HUDEP-2 (cell line): Measurements from ENCODE around the gene LEKR1.
"Not testable (repeated sequence)": the region's sequence is repeated elsewhere in the genome, so short reads cannot be mapped to it uniquely, and the experiment has no call there.

Experiments
- DNase-seq, 76 experiments: peaks; one replicate each; lab custom pipeline; 2025; ENCODE audit not compliant: unreplicated experiment in 76 of 76; lab: John Stamatoyannopoulos, UW

The LEKR1 gene

DNA sequence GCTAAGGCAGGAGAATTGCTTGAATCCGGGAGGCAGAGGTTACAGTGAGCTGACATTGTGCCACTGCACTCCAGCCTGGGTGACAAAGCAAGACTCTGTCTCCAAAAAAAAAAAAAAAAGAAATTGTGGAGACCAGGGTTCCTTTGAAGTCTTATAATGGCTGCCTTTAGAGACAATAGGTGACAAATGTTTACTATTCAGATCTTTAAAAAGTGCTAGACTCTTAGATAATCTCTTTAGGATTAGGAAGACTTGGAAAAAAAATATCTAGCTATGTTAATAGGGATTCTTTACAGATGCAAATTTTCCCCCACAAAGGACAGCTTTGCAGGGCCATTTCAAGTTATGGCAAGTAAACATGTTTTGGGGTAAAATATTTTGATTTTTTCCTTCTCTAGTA lies 71.7 kb downstream of the LEKR1 start:
- not testable (repeated sequence) for DNase-seq

DNA sequence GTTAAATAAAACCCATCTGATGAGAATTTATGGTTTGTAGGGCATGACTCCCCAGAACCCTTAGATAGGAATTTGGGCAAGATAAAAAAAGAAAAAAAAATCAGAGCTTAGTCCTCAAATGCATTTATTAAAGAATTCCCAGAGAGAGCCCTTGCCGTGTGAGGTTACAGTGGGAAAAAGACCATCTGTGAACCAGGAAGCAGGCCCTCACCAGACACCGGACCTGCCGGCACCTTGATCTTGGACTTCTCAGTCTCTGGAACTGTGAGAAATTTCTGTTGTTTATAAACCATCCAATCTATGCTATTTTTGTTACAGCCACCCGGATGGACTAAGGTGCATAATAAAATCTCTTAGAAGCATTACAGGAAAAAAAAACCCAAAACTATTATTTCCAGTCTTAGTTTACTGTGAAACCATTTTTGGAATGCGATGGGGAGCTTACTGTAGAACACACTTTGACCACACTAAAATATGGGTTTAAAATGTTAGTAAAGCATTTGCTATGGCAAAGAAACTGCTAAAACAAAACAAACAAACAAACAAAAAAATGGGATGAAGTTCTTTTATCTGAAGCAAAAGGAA lies 72.2 kb downstream of the LEKR1 start:
- no peak for DNase-seq

DNA sequence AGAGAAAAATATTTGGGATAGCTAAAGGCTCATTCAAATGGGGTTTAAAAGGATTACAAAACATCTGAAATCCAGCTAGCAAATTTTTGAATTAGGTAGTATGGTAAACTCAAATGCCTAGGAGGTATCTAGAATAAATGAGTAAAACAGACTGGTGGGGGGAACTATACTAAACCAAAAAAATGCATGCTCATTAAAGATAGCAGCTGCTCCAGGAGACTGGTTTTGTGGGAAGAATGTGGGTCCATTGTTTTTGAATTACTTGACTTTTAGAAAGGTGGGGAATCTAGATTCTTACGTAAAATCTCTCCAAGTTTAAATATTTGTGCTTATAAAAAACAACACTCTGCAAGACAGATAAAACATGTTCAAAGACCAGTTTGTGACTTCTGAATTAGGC lies 73.8 kb downstream of the LEKR1 start:
- DNase-seq, result no peak

DNA sequence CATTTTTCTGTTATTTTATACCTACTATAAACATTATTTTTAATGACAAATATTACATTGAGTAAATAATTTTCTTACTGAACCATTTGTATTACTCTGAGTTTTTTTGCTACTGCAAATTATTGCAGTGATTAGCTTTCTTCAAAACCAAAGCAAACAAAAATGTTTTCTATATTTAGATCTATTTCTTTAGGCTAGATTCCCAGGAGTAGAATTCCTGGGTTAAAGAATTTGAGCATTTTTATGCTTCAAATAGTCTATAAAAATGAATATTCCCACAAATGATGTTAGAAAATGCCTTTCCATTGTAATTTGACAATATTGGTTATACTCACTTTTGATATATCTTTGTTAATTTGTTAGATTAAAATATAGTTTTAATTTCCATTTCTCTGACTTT lies 76.8 kb downstream of the LEKR1 start:
- no peak for DNase-seq

DNA sequence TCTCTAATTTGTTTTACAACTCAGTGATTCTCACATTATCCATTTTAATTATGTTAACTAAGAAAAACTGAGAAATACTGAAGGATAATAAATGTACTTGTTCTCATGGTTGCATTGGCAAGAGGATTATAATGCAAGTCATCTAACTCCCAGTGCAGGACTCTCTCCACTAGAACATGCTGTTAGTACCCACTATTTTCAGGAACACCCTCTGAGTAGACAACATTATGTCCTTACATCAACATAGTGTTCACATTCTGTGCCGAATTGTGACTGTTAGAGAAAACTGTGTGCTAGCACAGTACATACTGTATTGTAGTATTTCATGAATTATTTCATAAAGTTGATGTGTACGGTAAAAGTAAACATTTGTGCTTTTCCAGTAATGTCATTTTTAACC lies 80.1 kb downstream of the LEKR1 start:
- DNase-seq, result no peak

DNA sequence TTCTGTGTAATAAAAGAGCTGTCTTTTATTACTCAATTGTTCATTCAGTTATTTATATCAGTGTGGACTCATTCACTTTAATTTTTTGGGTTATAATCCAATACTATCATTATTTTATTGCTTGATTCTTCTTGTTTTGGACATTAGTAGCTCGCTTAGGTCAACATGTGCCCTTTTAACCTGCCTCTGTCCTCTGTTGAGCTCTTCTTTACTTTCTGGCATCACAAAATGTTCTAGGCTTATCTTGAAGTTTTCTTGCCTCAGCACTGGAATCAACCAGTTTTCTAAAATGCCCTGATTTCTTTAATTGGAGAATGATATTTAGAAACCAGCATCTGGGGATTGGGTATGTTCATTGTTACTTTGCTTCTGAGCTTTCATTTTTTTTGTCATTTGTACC lies 82.2 kb downstream of the LEKR1 start:
- no peak for DNase-seq

DNA sequence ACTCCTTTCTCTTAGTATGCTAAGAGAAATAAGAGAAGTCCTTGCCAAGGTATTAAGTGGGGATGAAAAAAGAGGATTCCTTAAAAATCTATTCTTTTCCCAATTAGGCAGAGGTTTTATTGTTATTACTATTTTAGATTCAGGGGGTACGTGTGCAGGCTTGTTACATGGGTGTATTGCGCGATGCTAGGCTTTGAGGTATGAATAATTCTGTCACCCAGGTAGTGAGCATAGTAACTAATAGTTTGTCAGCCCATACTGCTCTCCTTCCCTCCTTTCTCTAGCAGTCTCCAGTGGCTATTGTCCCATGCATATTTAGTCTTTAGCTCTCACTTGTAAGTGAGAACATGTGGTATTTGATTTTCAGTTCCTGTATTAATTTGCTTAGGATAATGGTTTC lies 83.9 kb downstream of the LEKR1 start:
- no peak for DNase-seq

DNA sequence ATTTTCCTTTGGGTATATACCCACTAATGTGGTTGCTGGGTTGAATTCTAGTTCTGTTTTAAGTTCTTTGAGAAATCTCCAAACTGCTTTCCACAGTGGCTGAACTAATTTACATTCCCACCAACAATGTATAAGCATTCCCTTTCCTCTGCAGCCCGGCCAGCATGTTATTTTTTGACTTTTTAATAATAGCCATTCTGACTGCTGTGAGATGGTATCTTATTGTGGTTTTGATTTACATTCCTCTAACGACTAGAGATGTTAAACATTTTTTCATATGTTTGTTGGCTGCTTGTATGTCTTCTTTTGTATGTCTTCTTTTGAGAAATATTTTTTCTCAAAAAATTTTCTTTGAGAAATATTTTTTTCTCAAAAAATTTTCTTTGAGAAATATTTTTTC lies 84.7 kb downstream of the LEKR1 start:
- DNase-seq, result not testable (repeated sequence)

DNA sequence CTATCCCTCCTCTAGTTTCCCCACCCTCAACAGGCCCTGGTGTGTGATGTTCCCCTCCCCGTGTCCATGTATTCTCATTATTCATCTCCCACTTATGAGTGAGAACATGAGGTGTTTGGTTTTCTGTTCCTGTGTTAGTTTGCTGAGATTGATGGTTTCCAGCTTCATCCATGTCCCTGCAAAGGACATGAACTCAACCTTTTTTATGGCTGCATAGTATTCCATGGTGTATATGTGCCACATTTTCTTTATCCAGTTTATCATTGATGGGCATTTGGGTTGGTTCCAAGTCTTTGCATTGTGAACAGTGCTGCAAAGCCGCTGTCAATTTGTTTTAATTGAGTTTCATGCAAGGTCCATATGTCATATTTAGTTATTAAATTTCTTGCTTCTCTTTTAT lies 88.1 kb downstream of the LEKR1 start:
- not testable (repeated sequence) for DNase-seq

DNA sequence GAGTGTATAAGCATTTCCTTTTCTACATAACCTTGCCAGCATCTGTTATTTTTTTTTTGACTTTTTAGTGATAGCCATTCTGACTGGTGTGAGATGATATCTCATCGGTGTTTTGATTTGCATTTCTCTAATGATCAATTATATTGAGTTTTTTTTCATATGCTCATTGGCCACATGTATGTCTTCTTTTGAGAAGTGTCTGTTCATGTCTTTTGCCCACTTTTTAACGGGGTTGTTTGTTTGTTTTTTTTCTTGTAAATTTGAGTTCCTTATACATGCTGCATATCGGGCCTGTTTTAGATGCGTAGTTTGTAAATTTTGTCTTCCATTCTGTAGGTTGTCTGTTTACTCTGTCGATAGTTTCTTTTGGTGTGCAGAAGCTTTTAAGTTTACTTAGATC lies 89.2 kb downstream of the LEKR1 start:
- no peak for DNase-seq

DNA sequence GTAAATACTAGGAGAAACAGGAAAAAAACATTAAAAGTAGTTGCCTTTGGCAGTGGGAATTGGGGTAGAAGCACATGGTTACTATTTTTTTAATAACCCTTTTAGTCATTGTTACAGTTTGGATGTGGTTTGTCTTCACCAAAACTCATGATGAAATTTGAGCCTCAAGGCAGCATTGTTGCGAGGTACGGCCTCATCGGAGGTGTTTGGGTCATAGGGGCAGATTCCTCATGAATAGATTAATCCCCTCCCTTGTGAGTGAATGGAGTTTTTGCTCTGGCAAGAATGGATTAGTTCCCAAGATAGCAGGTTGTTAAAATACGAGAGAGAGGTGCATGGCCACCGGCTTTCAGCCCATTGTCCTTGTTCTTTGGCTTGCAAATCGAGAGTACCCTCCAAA lies 92.6 kb downstream of the LEKR1 start:
- no peak for DNase-seq

DNA sequence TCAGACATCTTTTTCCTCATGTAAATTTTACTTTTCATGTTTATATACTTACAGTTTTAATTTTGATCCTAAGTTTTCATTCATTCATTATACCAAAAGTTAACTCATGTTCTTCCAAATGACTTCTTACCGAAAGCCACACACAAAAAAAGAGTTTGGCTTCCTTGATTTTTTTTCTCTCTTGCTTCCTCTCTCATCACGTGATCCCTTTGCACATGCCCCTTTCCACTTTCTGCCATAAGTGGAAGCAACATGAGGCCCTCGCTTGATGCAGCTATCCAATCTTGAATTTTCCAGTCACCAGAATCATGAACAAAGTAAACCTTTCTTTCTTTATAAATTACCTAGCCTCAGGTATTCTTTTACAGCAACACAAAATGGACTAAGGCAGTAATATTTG lies 93.7 kb downstream of the LEKR1 start:
- no peak for DNase-seq

DNA sequence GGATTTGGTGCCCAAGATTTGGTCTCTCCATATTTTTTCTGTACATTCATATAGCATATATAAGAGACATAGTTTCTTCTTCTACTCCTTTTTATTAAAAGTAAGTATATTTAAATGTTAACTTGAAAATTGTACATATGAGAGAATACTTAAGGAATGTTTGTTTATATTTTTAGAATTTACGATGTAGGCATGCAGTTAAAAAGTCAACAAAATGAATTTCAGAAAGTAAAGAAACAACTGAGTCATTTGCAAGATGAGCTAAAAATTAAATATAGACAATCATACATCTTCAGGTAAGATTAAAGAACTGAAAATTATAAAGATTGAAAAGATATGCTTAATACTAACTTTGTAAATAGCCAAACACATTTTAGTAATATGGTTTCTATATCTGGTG lies 94.2 kb downstream of the LEKR1 start:
- DNase-seq, result no peak

DNA sequence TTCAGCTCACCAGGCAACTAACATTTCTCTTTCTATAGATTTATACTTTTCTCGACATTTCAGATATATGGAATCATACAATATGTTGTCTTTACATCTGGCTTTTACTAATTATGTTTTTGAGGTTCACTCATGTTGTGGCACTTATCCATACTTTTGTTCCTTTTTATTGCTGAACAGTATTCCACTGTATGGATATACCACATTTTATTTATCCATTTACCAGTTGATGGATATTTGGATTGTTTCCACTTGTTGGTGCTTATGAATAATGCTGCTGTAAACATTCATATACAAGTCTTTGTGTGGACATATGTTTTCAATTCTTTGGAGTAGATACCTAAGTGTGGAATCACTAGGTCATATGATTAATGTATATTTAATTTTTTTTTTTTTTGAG lies 97.2 kb downstream of the LEKR1 start:
- DNase-seq, result no peak

DNA sequence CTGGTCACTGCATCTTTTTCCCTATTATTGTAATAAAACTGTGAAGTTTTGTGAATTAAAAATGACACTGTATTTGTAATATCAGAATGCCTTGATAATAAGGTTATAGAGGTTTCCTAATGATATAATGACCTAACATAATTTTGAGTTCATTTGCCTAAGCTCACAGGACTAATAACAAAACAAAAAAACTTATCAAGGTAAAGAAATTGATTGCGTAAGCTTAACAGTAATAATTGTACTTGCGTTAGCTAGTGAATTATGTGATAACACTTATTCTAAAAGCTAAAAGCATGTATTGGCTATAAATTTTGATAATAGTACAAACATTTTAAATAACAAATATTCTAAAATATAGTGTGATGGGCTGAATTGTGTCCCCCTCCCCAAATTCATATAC lies 112.6 kb downstream of the LEKR1 start:
- DNase-seq, result no peak

DNA sequence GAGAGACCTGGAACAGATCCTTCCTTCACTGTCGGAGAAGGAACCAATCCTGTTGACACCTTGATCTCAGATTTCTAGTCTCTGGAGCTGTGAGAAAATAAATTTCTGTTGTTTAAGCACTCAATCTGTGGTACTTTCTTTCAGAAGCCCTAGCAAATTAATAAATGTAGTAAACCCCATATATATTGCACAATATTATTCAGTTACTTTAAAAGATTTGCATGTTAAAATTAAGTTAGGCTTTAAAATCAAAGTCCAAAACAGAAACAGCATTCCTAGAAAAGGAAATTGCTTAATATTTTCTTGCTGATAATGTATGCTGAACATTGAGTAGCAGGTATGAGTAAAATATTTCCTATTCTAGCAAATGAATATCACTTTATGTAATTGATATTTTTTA lies 113.2 kb downstream of the LEKR1 start:
- no peak for DNase-seq

DNA sequence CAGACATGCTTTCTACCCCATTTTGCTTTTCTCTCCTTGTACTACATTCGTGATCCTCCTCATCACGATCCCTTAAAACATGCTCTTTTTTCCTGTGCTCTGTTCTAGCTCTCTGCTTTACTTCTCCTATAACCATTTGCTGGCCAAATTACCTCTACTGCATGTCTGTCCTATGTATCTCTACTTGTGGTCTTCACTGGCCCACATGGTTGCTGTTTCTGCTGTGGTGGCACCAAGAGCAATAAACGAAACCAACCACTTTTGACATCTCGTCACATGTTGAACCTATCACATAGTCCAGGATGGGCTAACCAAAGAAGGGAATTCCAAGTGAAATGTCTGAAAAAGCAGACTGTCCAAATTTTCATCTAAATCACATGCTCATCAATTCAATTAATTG lies 115.2 kb downstream of the LEKR1 start:
- DNase-seq, result no peak

DNA sequence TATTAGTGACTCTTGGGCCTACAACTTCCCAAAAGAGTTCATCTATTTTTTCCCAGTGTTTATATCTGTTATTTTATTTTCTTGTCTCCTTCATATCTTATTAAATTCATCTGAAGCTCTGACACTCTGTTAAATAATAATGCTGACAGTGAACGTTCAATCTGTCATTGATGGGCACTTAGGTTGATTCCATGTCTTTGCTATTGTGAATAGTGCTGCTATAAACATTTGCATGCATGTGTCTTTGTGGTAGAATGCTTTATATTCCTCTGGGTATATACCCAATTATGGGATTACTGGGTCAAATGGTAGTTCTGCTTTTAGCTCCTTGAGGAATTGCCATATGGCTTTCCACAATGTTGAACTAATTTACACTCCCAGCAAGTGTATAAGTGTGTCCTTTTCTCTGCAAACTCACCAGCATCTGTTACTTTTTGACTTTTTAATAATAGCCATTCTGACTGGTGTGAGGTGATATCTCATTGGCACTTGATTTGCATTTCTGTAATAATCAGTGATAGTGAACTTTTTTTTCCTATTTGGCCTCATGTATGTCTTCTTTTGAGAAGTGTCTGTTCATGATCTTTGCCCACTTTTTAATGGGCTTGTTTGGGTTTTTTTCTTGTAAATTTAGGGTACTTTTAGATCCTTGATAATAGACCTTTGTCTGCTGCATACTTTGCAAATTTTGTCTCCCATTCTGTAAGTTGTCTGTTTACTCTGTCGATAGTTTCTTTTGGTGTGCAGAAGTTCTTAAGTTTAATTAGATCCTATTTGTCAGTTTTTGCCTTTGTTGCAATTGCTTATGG lies 122.5 kb downstream of the LEKR1 start:
- no peak for DNase-seq

DNA sequence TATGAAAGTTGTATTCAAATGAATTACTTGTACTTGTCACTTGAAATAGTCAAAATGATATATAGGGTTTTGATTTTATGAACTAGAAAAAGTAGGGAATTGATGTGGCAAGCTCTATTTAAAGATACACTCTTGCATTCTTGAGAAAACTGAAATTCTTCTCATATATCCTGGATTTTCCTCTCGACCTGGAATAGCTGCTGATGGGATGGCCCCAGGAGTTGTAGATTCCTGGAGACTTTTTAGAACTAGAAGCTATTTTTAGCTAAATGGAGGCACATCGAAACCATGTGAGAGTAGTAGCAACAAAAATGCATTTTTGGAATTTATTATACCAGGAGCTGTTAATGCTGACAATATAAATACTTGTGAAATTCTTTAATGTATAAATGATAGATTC lies 125.9 kb downstream of the LEKR1 start:
- no peak for DNase-seq

DNA sequence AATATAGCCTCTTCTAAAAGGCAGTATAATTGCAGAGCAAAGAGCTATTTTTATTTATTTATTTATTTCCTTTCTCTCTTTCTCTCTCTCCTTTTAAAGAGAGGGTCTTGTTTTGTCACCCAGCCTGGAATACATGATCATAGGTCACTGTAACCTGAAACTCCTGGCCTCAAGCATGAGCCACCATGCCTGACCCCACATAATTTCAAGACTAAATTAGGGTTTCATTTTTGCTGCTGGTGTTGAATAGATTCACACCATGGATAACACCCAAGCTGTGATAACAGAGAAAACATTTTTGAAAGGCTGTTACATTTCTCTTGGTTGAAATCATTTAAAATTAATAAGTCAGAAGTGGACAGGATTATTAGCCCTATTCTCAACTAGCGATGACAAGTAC lies 131.6 kb downstream of the LEKR1 start:
- no peak for DNase-seq

DNA sequence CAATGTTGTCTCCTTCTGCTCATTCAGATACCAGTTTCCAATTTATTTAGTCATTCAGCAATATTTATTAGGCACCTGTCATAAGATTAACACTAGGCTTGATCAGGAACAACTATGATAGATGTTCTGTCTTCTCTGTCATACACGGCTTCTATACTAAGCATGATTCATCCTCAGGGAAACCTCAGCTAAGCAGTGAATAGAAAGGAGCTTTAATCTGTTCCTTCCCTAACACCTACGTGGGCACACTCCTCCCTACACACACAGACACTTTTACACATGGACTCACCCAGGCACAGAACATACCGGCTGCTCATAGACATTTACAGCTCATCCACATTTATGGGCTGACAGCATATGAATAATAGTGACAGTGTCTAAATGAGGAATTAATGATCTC lies 136.9 kb downstream of the LEKR1 start:
- DNase-seq, result no peak

DNA sequence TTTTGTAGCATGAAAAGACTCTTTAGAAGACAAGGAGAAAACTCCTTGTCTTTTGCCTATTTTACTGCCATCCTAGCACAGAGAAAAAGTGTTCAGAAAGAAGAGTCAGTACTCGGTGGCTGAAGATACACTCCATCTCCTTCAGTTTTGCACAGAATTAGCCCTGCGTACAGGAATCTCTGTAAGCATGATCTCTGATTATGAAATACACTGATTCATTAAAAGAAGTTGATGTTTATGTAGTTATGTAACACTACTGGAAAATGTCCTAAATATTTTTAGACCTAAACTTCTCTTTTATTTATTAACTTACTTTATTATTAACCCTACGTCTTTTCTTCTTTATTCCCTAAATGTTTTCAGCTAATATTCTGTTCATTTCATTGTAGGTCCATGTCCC lies 138.4 kb downstream of the LEKR1 start:
- DNase-seq, result no peak

DNA sequence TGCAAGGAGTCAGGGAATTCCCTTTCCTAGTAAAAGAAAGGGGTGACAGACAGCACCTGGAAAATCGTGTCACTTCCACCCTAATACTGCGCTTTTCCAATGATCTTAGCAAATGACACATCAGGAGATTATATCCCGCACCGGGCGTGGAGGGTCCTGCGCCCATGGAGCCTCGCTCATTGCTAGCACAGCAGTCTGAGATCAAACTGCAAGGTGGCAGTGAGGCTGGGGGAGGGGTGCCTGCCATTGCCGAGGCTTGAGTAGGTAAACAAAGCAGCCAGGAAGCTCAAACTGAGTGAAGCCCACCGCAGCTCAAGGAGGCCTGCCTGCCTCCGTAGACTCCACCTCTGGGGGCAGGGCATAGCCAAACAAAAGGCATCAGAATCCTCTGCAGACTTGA lies 140.2 kb downstream of the LEKR1 start:
- not testable (repeated sequence) for DNase-seq
